Upper lobe of right lung (tissue), 1 donor: Measurements from ENCODE around the gene DROSHA. TPM values are rescaled to one million over a fixed set of nuclear protein-coding genes. Genes with fewer than 3 reads are reported as not detected.
"Not testable (repeated sequence)": the region's sequence is repeated elsewhere in the genome, so short reads cannot be mapped to it uniquely, and the experiment has no call there.

Source experiments
- ATAC-seq: fragments of 200-7000 bp; cut with Tn5 transposase; one replicate; pipeline ENCODE4 v1.9.1; 2020; ENCODE audit warnings: mild to moderate bottlenecking, moderate library complexity
- DNase-seq: peaks from one replicate; pipeline ENCODE4 v3.0.0-alpha.2; 2020
- H3K27ac ChIP-seq: fragments of 200-600 bp; one replicate; pipeline ENCODE4 v1.8.0; 2022
- H3K27me3 ChIP-seq: fragments of 200-600 bp; one replicate; pipeline ENCODE4 v1.8.0; 2022; ENCODE audit warnings: mild to moderate bottlenecking
- H3K36me3 ChIP-seq: fragments of 200-600 bp; one replicate; pipeline ENCODE4 v1.8.0; 2022
- H3K4me1 ChIP-seq: fragments of 200-600 bp; one replicate; pipeline ENCODE4 v1.8.0; 2022
- H3K4me3 ChIP-seq: fragments of 200-600 bp; one replicate; pipeline ENCODE4 v1.8.0; 2022; ENCODE audit warnings: mild to moderate bottlenecking
- H3K9me3 ChIP-seq: fragments of 200-600 bp; one replicate; pipeline ENCODE4 v1.8.0; 2022
- intact Hi-C: fragments of 100-400 bp; cut with DNase I; formaldehyde crosslinking; loops from one replicate; pipeline ENCODE4 v1.11.0; 2022
- total RNA-seq: library from RNA; stranded (reverse); fragmentation: NEBNext Ultra II Directional; extraction: Animal tissue kit (Norgen Biotek cat#: 25700); gene quantifications from one replicate; pipeline ENCODE4 v1.2.1, GENCODE V29; 2021
- TF ChIP-seq, protein P1 (sequence below): fragments of 200-600 bp; IDR thresholded peaks from one replicate; pipeline ENCODE4 v1.8.0; 2022; ENCODE audit warnings: antibody characterized with exemption
- donor health status: DM: no; HTN: yes; CAD: no; lungs with severe emphysema.

DROSHA gene
- total RNA-seq, 1 donor from 2014 or later = 50.9 TPM

DNA sequence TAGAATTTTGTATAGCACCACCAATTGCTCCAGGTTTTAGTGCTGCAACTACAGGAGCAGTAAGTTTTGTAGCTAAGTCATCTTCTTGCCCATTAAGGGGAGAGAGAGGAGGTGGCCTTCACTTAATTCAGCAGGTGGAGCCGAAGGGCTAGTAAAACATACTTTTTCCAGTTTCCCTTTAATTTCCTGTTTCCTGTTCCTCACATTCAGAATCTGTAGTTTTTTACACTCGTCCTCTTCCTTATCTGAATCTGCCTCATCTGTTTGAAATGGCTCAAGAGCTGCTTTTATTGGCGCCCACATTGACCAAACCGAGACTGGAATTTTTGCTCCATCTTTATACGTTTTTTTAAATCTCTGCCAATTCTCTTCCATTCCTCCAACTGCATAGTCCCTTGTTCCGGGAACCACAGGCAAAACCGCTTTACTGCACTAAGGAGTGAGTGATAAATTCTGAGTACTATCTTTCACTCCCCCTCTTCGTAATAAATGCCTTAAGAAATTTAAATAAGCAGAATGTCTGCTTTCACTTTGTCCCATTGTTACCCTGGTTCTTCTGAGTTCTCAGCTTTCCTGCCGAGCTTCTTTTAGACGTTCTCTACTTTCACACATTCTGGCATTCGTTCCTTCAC, 133.9 kb downstream of the DROSHA start:
- H3K36me3 ChIP-seq = peaks cover 27% of the 10 kb centered on the region
- H3K9me3 ChIP-seq = no peaks in the 10 kb centered on the region
- no peaks in the 10 kb centered on the region for H3K4me1 ChIP-seq
- no peak overlapping the region for H3K27ac ChIP-seq
- DNase-seq (no peak), ATAC-seq (no peak)
- H3K27me3 ChIP-seq = no peaks in the 10 kb centered on the region
- TF ChIP-seq, protein P1, sequence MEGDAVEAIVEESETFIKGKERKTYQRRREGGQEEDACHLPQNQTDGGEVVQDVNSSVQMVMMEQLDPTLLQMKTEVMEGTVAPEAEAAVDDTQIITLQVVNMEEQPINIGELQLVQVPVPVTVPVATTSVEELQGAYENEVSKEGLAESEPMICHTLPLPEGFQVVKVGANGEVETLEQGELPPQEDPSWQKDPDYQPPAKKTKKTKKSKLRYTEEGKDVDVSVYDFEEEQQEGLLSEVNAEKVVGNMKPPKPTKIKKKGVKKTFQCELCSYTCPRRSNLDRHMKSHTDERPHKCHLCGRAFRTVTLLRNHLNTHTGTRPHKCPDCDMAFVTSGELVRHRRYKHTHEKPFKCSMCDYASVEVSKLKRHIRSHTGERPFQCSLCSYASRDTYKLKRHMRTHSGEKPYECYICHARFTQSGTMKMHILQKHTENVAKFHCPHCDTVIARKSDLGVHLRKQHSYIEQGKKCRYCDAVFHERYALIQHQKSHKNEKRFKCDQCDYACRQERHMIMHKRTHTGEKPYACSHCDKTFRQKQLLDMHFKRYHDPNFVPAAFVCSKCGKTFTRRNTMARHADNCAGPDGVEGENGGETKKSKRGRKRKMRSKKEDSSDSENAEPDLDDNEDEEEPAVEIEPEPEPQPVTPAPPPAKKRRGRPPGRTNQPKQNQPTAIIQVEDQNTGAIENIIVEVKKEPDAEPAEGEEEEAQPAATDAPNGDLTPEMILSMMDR = no peak
- intact Hi-C loops = no loop called here
- no peak overlapping the region for H3K4me3 ChIP-seq

DNA sequence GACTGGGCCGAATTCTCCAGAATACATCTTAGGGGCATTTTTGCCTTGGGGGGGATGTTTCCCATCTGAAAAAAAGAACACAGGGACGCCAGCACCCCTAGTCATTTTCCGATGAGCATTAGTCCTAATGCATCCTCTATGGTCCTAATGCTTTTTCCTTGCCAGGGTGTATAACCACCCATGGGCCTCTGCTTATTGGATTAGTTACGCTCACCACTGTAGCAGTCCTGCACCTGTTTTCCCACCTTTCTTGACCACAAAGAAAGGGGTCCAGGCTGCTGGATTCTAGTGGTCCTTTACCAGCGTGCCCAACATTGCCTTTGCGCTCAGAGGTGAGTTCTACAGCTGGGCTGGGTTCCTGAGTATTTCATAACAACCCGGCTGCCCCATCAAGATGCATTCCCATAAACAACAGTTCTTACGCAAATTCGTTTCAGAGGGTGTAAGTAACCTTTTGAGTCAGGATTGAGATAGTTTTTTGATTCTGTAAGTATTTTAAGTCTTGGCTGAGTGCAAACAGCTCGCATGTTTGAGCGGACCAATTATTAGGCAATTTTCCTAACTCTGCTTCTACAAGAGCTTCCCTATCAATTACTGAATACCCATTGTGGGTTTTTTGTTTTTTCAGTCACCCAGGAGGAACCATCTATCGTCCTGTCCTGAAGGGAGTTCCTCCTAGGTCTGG, 135.1 kb downstream of the DROSHA start:
- TF ChIP-seq, protein P1 = no peak
- Histone ChIP-seq H3K9me3 (no peaks in the 10 kb centered on the region), H3K4me1 (no peaks in the 10 kb centered on the region), H3K36me3 (peaks cover 20% of the 10 kb centered on the region), H3K27me3 (no peaks in the 10 kb centered on the region), H3K4me3 (no peak overlapping the region), H3K27ac (no peak overlapping the region)
- intact Hi-C loops = no loop called here
- ATAC-seq (no peak), DNase-seq (no peak)

DNA sequence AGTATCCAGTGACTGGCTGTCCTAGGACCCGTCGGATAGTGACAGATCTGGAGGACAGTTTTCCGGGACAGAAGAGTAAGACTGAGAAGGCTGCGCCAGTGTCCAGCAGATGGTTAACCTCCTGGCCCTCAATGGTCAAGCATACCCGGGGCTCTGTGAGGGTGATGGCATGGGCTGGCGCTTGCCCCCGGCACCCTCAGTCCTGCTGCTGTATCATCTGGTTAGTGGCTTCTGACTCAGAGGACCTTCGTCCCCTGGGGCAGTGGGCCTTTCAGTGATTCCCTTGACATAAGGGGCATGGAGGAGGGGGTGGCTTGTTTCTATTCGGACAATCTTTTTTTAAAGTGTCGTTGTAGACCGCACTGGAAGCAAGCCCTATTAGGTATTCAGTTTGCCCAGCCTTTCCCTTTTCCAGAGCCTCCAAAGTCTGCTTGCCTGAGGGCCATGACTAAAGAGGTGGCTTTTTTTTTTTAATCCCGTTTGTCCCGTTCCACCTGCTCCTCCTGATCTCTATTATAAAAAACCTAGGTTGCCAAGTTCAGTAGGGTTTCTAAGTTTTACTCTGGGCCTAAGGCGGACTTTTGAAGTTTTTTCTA, 136.3 kb downstream of the DROSHA start:
- H3K36me3 ChIP-seq, H3K4me1 ChIP-seq, DNase-seq, H3K4me3 ChIP-seq, intact Hi-C loops, H3K27me3 ChIP-seq, H3K27ac ChIP-seq, H3K9me3 ChIP-seq, ATAC-seq: not testable (repeated sequence)

DNA sequence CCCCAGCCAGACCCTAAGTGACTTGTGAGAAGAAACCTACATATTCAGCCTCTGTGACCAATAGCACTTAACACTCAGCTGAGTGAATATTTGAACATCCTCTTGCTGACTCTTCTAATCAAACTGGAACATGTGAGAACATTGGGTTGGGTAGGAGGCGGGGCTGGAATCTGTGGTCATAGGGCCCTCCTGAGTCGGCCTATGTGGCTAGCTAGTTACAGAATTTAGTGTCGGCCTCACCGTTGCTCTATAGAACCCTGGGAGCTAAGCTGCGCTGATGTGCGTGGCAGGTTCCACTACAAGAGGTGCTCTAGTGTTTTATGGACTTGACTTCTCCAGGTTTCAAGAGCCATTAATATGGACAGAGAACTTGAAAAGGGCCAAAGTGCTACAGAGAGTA, 138.8 kb downstream of the DROSHA start:
- intact Hi-C loops = no loop called here
- Histone ChIP-seq H3K36me3 (no peaks in the 10 kb centered on the region), H3K9me3 (peaks cover 6% of the 10 kb centered on the region), H3K4me1 (no peaks in the 10 kb centered on the region), H3K27ac (no peak overlapping the region), H3K4me3 (no peak overlapping the region), H3K27me3 (no peaks in the 10 kb centered on the region)
- ATAC-seq (no peak), DNase-seq (no peak)
- TF ChIP-seq, protein P1 = no peak

DNA sequence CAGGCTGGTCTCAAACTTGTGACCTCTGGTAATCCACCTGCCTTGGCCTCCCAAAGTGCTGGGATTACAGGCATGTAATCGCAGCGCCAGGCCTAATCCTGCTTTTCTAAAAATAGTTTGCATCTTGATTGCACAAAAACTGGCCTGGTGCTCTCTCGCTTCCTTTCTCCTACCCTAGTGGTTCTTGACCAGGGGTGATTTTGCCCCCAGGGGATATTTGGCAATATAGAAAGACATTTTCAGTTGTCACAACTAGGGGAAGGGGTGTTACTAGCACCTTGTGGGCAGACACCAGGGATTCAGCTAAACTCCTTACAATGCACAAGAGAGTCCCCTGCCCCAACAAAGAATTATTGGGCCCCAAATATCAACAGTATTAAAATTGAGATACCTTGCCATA, 139.8 kb downstream of the DROSHA start:
- TF ChIP-seq, protein P1 = no peak
- Histone ChIP-seq H3K36me3 (no peaks in the 10 kb centered on the region), H3K4me3 (no peak overlapping the region), H3K27ac (no peak overlapping the region), H3K9me3 (peaks cover 6% of the 10 kb centered on the region), H3K27me3 (no peaks in the 10 kb centered on the region), H3K4me1 (no peaks in the 10 kb centered on the region)
- no peak for DNase-seq
- intact Hi-C loops = no loop called here
- ATAC-seq = no peak

DNA sequence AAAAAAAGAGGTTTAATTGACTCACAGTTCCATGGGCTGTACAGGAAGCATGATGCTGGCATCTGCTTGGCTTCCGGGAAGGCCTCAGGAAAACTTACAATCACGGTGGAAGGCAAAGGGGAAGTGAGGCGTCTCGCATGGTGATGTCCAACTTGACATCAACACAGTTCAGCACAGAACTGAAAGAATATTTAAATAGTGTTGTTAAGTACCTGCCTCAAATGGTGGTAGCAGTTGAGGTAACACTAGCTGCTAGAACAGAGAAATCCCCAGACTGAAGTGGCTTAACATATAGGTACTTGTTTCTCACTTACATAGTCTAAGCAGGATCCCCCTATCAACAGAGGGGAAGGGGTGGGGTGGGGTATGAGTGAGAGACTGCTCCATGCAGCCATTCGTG, 141.6 kb downstream of the DROSHA start:
- intact Hi-C loops = no loop called here
- H3K27ac ChIP-seq = no peak overlapping the region
- ATAC-seq (no peak), DNase-seq (no peak)
- no peaks in the 10 kb centered on the region for H3K4me1 ChIP-seq
- H3K4me3 ChIP-seq = no peak overlapping the region
- H3K36me3 ChIP-seq = no peaks in the 10 kb centered on the region
- peaks cover 6% of the 10 kb centered on the region for H3K9me3 ChIP-seq
- no peaks in the 10 kb centered on the region for H3K27me3 ChIP-seq
- TF ChIP-seq, protein P1 = no peak
